A673 (cell line): ENCODE measurements around the gene USP20. TPM values are rescaled to one million over a fixed set of nuclear protein-coding genes. Genes with fewer than 3 reads are reported as not detected.
A peak's percentile ranks its signal among the peaks of the same experiment; 100 is the strongest.

Source experiments
- BruUV-seq: library from RNA; stranded (reverse); fragments of 400-500 nt; replicated peaks from 2 replicates; lab custom pipeline; 2021; lab: Mats Ljungman, UMichigan
- CTCF ChIA-PET: fragments of 300-600 bp; sonication (Branson Sonifier 250); formaldehyde crosslinking; loops from one replicate; lab custom pipeline; 2022; ENCODE audit warnings: antibody characterized with exemption; lab: Charles Lee
- POLR2A ChIA-PET: fragments of 300-600 bp; sonication (Branson Sonifier 250); formaldehyde crosslinking; loops from one replicate; lab custom pipeline; 2022; ENCODE audit warnings: antibody characterized with exemption; ENCODE audit not compliant: low non-redundant PET; lab: Charles Lee
- DNase-seq: peaks from one replicate; pipeline ENCODE4 v3.0.0-alpha.2; 2015; ENCODE audit warnings: low spot score
- H3K27ac ChIP-seq: fragments of 200-600 bp; sonication (generic); 2 replicates; pipeline ENCODE4 v1.5.1; 2016; ENCODE audit warnings: mixed run types, low read depth, mild to moderate bottlenecking, mixed read lengths, antibody characterized with exemption, low read length; ENCODE audit not compliant: poor library complexity, severe bottlenecking
- H3K27me3 ChIP-seq: fragments of 200-600 bp; sonication (generic); replicated peaks from 2 replicates; pipeline ENCODE4 v1.6.1; 2017; ENCODE audit warnings: mixed run types, low read depth, mild to moderate bottlenecking, mixed read lengths, antibody characterized with exemption, low read length; ENCODE audit not compliant: insufficient read depth, poor library complexity
- H3K36me3 ChIP-seq: fragments of 200-600 bp; sonication (generic); 2 replicates; pipeline ENCODE4 v1.6.1; 2016; ENCODE audit warnings: mixed run types, mild to moderate bottlenecking, mixed read lengths, antibody characterized with exemption, low read length; ENCODE audit not compliant: insufficient read depth, poor library complexity, severe bottlenecking
- H3K4me1 ChIP-seq: fragments of 200-600 bp; sonication (generic); 2 replicates; pipeline ENCODE4 v1.6.1; 2017; ENCODE audit warnings: mixed run types, mild to moderate bottlenecking, mixed read lengths, antibody characterized with exemption, low read length; ENCODE audit not compliant: insufficient read depth, poor library complexity, severe bottlenecking
- H3K4me3 ChIP-seq: fragments of 200-600 bp; sonication (generic); 2 replicates; pipeline ENCODE4 v1.5.1; 2016; ENCODE audit warnings: low read depth, mixed run types, mild to moderate bottlenecking, mixed read lengths, low read length; ENCODE audit not compliant: poor library complexity, severe bottlenecking
- H3K9me3 ChIP-seq: fragments of 200-600 bp; sonication (generic); 2 replicates; pipeline ENCODE4 v1.6.1; 2016; ENCODE audit warnings: mixed run types, low read depth, mild to moderate bottlenecking, mixed read lengths, antibody characterized with exemption, low read length; ENCODE audit not compliant: poor library complexity, severe bottlenecking
- EZH2 ChIP-seq: fragments of 200-600 bp; sonication (generic); IDR thresholded peaks from 2 replicates; pipeline ENCODE4 v1.6.1; 2017; ENCODE audit warnings: borderline replicate concordance, low read depth, mild to moderate bottlenecking, mixed read lengths, antibody characterized with exemption, low read length; ENCODE audit not compliant: poor library complexity, severe bottlenecking
- intact Hi-C: fragments of 100-400 bp; cut with micrococcal nuclease; formaldehyde crosslinking; loops from one replicate; pipeline ENCODE4 v1.10.0; 2022; ENCODE audit not compliant: unreplicated experiment
- total RNA-seq: library from RNA; stranded (reverse); gene quantifications from 2 replicates; pipeline ENCODE4 v1.2.3, GENCODE V29; 2021
- TF ChIP-seq, protein P1 (sequence below): fragments of 300-800, 200-600 bp; sonication (generic); conservative IDR thresholded peaks from 2 replicates; pipeline ENCODE4 v1.5.1; 2017; ENCODE audit warnings: low read depth, mild to moderate bottlenecking, antibody characterized with exemption, low read length, moderate library complexity, mixed read lengths

USP20 gene
- total RNA-seq, 1 experiment from 2014 or later, result 17.1 TPM

DNA sequence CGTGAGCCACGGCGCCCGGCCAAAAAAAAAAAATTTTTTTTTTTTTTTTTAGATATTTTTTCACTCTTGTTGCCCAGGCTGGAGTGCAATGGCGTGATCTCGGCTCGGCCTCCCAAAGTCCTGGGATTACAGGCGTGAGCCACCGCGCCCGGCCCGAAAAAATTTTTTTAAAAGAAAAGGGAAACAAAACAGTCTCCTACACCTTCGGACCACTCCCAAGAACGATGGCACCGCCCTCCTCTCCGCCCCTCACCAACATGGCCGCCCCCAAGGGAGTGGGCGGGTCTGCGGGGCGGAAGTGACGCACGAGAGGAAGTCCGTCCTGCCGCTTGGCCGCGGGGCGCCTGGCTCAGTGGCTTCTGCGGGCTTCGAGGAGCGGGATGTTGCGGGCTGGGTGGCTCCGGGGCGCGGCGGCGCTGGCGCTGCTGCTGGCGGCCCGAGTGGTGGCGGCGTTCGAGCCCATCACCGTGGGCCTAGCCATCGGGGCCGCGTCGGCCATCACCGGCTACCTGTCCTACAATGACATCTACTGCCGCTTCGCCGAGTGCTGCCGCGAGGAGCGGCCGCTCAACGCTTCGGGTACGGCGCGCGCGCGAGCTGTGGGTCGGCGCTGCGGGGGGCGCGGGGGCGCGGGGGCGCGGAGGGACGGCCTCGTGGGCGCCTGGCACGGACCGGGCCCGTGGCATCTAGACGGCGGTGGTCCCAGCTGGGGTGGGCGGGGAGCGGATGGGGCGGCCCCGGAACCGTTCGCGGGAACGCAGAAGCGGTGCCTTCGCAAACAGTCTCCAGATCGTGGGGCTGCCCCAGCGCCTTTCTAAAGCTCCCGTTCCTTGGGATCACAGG is 32.2 kb upstream of the USP20 start, which contains the start of gene TOR1B:
Gene TOR1B, plus strand, starts transcription at position 352 of the 843 bp plus-strand sequence. Its CDS starts 29 bp downstream, at position 381.
- TF ChIP-seq EZH2, result no peak
- TF ChIP-seq, protein P1, sequence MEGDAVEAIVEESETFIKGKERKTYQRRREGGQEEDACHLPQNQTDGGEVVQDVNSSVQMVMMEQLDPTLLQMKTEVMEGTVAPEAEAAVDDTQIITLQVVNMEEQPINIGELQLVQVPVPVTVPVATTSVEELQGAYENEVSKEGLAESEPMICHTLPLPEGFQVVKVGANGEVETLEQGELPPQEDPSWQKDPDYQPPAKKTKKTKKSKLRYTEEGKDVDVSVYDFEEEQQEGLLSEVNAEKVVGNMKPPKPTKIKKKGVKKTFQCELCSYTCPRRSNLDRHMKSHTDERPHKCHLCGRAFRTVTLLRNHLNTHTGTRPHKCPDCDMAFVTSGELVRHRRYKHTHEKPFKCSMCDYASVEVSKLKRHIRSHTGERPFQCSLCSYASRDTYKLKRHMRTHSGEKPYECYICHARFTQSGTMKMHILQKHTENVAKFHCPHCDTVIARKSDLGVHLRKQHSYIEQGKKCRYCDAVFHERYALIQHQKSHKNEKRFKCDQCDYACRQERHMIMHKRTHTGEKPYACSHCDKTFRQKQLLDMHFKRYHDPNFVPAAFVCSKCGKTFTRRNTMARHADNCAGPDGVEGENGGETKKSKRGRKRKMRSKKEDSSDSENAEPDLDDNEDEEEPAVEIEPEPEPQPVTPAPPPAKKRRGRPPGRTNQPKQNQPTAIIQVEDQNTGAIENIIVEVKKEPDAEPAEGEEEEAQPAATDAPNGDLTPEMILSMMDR, result no peak
- CTCF ChIA-PET, result interaction anchor here (0.6 kb wide), 2 partner anchors 20 to 692 kb away, joined by 3 read pairs; partner anchors contain the start of gene PTPA
- peak within 1 kb of the TSS; percentile 85 for H3K27ac ChIP-seq

DNA sequence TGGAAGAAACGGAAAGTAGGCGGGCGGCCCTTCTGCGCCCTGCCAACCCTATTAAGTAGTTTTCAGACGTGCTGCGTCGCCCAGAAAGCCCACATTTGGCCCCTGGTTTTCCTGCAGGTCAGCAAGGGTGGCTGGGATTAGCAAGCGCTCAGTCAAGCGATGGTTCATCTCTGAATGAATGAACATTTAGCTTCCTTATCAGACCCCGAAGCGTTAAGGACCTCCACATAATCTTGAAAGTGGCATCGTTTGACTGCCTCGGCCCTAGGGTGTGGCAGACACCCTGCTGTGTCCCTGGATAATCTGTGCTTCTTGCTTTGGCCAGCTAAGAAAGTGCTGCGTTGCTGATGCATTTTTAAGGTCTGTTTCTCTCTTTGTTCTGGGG is 31.6 kb upstream of the USP20 start:
- H3K4me3 ChIP-seq, result peak overlapping the region; percentile 91
- intact Hi-C loops, result loop anchor here (10.0 kb wide), 1 partner anchor 161 kb away; no protein-coding TSS in a partner anchor
- CTCF ChIA-PET, result interaction anchor here (0.6 kb wide), 2 partner anchors 21 to 692 kb away, joined by 3 read pairs; partner anchors contain the start of gene PTPA
- H3K27me3 ChIP-seq, result no peaks in the 10 kb centered on the region
- H3K36me3 ChIP-seq, result peaks cover 21% of the 10 kb centered on the region
- H3K4me1 ChIP-seq, result peaks cover 29% of the 10 kb centered on the region
- H3K27ac ChIP-seq, result peak overlapping the region; percentile 85
- TF ChIP-seq, protein P1, result no peak
- TF ChIP-seq EZH2, result no peak
- POLR2A ChIA-PET, result interaction anchor here (0.7 kb wide), 1 partner anchor 108 kb away, joined by 3 read pairs; no protein-coding TSS in a partner anchor
- no peaks in the 10 kb centered on the region for H3K9me3 ChIP-seq
- DNase-seq, result peak; percentile 34
- no TSS peak for BruUV-seq

More for the DNA sequence above, 32.2 kb upstream of the USP20 start, which contains the start of gene TOR1B:
- no peaks in the 10 kb centered on the region for H3K9me3 ChIP-seq
- POLR2A ChIA-PET, result interaction anchor here (0.6 to 0.7 kb wide), 2 partner anchors 107 to 1108 kb away, joined by 3 to 4 read pairs; no protein-coding TSS in a partner anchor
- DNase-seq, result peak; percentile 97
- H3K4me1 ChIP-seq, result peaks cover 26% of the 10 kb centered on the region
- BruUV-seq, result no TSS peak
- H3K27me3 ChIP-seq, result no peaks in the 10 kb centered on the region
- intact Hi-C loops, result loop anchor here (10.0 kb wide), 1 partner anchor 162 kb away; no protein-coding TSS in a partner anchor
- H3K4me3 ChIP-seq, result peak within 1 kb of the TSS; percentile 91
- H3K36me3 ChIP-seq, result peaks cover 18% of the 10 kb centered on the region

DNA sequence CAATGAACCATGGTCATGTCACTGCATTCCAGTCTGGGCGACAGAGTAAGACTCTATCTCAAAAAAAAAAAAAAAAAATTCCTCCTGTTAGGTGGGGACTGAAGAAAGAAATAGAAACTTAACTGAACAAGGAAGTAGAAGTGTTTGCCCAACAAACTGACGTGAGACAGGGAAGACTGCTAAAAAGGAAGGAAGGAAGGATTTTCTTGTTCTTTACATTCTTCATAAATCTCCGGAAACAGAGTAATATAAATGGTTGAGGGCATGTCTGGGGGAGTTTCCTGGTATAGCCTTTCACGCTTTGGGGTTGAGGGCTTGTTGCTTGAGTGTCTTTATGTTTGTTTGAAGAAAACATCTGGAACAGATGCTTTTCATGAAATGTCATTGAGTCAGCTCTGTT is 29.2 kb upstream of the USP20 start:
- POLR2A ChIA-PET, result no interaction called here

More for the DNA sequence above, 29.2 kb upstream of the USP20 start:
- no peaks in the 10 kb centered on the region for H3K27me3 ChIP-seq
- no peak for TF ChIP-seq EZH2
- TF ChIP-seq, protein P1, result no peak
- H3K4me1 ChIP-seq, result peaks cover 42% of the 10 kb centered on the region
- peaks cover 44% of the 10 kb centered on the region for H3K36me3 ChIP-seq
- peak overlapping the region; percentile 72 for H3K27ac ChIP-seq
- CTCF ChIA-PET, result no interaction called here
- no peak overlapping the region for H3K4me3 ChIP-seq
- intact Hi-C loops, result loop anchor here (10.0 kb wide), 1 partner anchor 159 kb away; no protein-coding TSS in a partner anchor
- no peaks in the 10 kb centered on the region for H3K9me3 ChIP-seq
- peak; percentile 89 for DNase-seq
- BruUV-seq, result no TSS peak
